Mesothelial cell of epicardium (in vitro differentiated cells): ENCODE results near the gene RTN4RL2. TPM values are rescaled to one million over a fixed set of nuclear protein-coding genes. Genes with fewer than 3 reads are reported as not detected.

Experiments
- DNase-seq, 2 experiments: peaks; one replicate each; pipeline ENCODE4 v3.0.0; 2021; ENCODE audit warnings: low spot score in 2 of 2; ENCODE audit not compliant: unreplicated experiment in 2 of 2
- H3K27ac Mint-ChIP-seq: 2 replicates; pipeline ENCODE4 v1.8.0; 2021; ENCODE audit warnings: mixed read lengths
- H3K27me3 Mint-ChIP-seq: 2 replicates; pipeline ENCODE4 v1.8.0; 2021; ENCODE audit warnings: low read depth, mixed read lengths
- H3K36me3 Mint-ChIP-seq: 2 replicates; pipeline ENCODE4 v1.8.0; 2021; ENCODE audit warnings: mixed read lengths
- H3K4me1 Mint-ChIP-seq: 2 replicates; pipeline ENCODE4 v1.8.0; 2021; ENCODE audit warnings: mixed read lengths
- H3K4me3 Mint-ChIP-seq: 2 replicates; pipeline ENCODE4 v1.8.0; 2021; ENCODE audit warnings: mild to moderate bottlenecking, moderate library complexity, mixed read lengths
- H3K9me3 Mint-ChIP-seq: 2 replicates; pipeline ENCODE4 v1.8.0; 2021; ENCODE audit warnings: mixed read lengths
- total RNA-seq: library from RNA; stranded (reverse); gene quantifications from 3 replicates; pipeline ENCODE4 v1.2.1, GENCODE V29; 2021
- TF ChIP-seq, protein P1 (sequence below): fragments of 200-600 bp; sonication (generic); IDR thresholded peaks from one replicate; pipeline ENCODE4 v1.5.0; 2021; ENCODE audit warnings: antibody characterized with exemption; ENCODE audit not compliant: unreplicated experiment

RTN4RL2 gene
- total RNA-seq, 1 donor from 2014 or later = 0.38 TPM

DNA sequence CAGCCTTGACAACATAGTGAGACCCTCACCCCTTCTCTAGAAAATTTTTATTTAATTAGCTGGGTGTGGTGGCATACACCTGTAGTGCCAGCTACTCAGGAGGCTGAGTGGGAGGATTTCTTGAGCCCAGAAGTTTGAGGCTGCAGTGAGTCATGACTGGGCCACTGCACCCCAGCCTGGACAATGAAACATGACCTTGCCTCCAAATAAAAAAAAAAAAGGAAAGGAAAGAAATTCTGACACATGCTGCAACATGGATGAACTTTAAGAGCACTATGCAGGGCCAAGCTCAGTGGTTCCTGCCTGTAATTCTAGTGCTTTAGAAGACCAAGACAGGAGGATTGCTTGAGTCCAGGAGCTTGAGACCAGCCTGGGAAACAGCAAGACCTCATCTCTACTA is 42.2 kb upstream of the RTN4RL2 start:
- Mint-ChIP-seq H3K27ac (no peak overlapping the region), H3K4me3 (no peak overlapping the region), H3K9me3 (no peaks in the 10 kb centered on the region), H3K36me3 (peaks cover 38% of the 10 kb centered on the region), H3K27me3 (no peaks in the 10 kb centered on the region), H3K4me1 (no peaks in the 10 kb centered on the region)
- TF ChIP-seq, protein P1, sequence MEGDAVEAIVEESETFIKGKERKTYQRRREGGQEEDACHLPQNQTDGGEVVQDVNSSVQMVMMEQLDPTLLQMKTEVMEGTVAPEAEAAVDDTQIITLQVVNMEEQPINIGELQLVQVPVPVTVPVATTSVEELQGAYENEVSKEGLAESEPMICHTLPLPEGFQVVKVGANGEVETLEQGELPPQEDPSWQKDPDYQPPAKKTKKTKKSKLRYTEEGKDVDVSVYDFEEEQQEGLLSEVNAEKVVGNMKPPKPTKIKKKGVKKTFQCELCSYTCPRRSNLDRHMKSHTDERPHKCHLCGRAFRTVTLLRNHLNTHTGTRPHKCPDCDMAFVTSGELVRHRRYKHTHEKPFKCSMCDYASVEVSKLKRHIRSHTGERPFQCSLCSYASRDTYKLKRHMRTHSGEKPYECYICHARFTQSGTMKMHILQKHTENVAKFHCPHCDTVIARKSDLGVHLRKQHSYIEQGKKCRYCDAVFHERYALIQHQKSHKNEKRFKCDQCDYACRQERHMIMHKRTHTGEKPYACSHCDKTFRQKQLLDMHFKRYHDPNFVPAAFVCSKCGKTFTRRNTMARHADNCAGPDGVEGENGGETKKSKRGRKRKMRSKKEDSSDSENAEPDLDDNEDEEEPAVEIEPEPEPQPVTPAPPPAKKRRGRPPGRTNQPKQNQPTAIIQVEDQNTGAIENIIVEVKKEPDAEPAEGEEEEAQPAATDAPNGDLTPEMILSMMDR = no peak
- no peak for DNase-seq

DNA sequence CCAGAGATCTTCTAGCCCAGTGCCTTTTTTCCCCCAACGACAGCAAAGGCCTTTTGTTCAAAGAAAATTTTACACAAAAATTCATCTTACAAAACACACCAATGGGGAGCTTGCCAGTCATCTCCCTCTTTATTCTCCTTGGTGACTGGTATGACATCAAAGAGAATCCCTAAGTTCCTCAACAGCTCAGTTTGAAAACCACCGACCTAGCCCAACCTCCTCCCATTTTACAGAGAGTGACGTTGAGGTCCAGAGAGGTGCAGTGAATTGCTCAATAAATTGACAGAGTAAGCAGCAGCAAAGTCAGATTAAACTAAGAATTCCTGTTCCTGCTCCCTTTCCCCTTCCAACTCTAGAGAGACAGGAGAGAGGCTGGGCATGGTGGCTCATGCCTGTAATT is 41.2 kb upstream of the RTN4RL2 start:
- peaks cover 32% of the 10 kb centered on the region for H3K36me3 Mint-ChIP-seq
- H3K27me3 Mint-ChIP-seq = no peaks in the 10 kb centered on the region
- no peak for DNase-seq
- H3K9me3 Mint-ChIP-seq = no peaks in the 10 kb centered on the region
- H3K4me1 Mint-ChIP-seq = no peaks in the 10 kb centered on the region
- TF ChIP-seq, protein P1 = no peak
- no peak overlapping the region for H3K27ac Mint-ChIP-seq
- no peak overlapping the region for H3K4me3 Mint-ChIP-seq

DNA sequence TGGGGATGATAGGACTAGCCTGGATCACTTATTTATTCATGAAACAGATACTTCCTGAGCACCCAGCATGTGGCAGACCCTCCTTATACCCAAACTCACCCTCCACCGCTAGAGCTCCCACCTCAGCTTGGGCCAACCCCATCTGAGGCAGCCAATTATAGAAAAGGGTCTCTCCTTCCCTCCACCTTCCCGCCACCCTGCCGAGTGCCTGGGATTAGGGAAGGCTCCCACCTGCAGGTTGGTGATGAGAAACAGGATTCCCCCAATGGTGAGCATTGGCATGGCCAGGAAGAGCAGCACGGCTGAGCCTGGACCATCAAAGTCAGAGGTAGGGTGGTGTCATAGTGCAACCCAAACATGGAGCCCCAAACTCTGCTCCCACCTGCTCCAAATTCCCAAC is 39.3 kb upstream of the RTN4RL2 start:
- H3K4me3 Mint-ChIP-seq = no peak overlapping the region
- DNase-seq = no peak
- TF ChIP-seq, protein P1 = no peak
- no peaks in the 10 kb centered on the region for H3K9me3 Mint-ChIP-seq
- no peaks in the 10 kb centered on the region for H3K27me3 Mint-ChIP-seq
- H3K27ac Mint-ChIP-seq = no peak overlapping the region
- H3K36me3 Mint-ChIP-seq = peaks cover 19% of the 10 kb centered on the region
- peaks cover 11% of the 10 kb centered on the region for H3K4me1 Mint-ChIP-seq

DNA sequence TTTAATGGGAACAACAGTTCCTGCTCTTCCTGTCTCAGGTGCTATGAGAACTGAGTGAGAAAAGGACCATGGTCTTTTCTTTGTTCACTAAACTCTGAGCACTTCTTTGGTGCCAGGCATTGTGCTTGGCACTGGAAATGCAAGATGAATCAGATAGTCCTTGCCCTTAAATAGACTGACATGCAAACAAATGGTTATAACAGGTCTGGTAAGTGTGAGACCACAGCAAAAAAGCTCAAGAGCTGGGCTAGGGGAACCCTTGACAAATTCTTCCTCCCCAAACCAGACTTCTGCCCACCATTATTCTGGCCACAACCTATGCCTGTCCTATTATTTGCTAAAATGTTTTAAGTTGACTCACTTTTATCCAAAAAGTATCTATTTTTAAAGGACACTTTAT is 38.5 kb upstream of the RTN4RL2 start:
- TF ChIP-seq, protein P1 = no peak
- no peak overlapping the region for H3K4me3 Mint-ChIP-seq
- no peaks in the 10 kb centered on the region for H3K9me3 Mint-ChIP-seq
- no peak overlapping the region for H3K27ac Mint-ChIP-seq
- DNase-seq = no peak
- peaks cover 17% of the 10 kb centered on the region for H3K36me3 Mint-ChIP-seq
- peaks cover 17% of the 10 kb centered on the region for H3K4me1 Mint-ChIP-seq
- no peaks in the 10 kb centered on the region for H3K27me3 Mint-ChIP-seq

DNA sequence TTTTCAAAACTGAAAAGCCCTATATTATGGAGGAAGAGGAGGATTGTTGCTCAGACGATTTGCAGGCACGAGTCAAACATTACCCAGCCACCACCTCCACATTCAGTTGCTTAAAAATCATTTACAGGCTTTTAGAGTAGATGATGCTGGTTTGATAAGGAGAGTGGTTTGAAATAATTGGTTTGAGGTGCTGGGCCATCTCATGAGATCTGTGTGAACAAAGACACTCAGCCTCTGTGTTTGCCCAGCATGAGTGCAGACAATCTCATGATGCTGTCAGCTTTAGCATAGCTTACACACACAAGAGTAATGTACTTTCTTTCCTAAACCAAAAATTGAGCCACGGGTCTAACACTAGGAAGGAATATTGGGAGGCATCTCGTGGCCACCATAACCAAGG is 37.7 kb upstream of the RTN4RL2 start:
- Mint-ChIP-seq H3K36me3 (peaks cover 9% of the 10 kb centered on the region), H3K27me3 (peaks cover 5% of the 10 kb centered on the region), H3K4me1 (peaks cover 24% of the 10 kb centered on the region), H3K4me3 (no peak overlapping the region), H3K27ac (no peak overlapping the region), H3K9me3 (no peaks in the 10 kb centered on the region)
- TF ChIP-seq, protein P1 = no peak
- no peak for DNase-seq
